Stimulated activated CD4-positive, alpha-beta T cell treated with anti-CD3 and anti-CD28 coated beads, Interleukin-4, amount 100 ng/mL, for 1 hour (primary cell): Measurements from ENCODE around the gene KSR2.

Experiments used
- DNase-seq: peaks from one replicate; pipeline ENCODE4 v3.0.0-alpha.2; 2020

The KSR2 gene

GRCh38 chr12:117481470-117481869 is 487.3 kb downstream of the KSR2 start:
- no peak for DNase-seq

GRCh38 chr12:117476341-117476740 is 492.4 kb downstream of the KSR2 start:
- DNase-seq, result no peak

DNA sequence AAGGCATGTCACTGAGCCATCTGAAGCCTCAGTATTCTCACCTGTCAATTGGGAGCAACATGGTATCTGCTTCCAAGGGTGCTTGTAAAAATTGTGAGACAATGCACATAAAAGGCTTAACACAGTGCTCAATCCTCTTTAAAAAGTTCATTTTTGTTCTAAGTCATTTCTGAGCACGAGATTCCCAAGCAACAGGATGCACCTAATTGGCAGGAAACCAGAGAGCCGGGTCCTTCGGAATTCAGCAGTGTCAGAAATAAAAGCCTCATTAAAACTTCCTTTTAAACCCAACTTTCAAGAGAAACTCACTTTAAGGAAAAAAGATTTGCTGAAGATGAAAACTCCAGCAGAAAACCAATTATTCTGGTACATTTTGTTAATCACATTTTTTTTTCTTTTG is 494.9 kb downstream of the KSR2 start:
- no peak for DNase-seq

- DNase-seq, result no peak
Observed at GRCh38 chr12:117472983-117473382, 495.8 kb downstream of the KSR2 start.

DNA sequence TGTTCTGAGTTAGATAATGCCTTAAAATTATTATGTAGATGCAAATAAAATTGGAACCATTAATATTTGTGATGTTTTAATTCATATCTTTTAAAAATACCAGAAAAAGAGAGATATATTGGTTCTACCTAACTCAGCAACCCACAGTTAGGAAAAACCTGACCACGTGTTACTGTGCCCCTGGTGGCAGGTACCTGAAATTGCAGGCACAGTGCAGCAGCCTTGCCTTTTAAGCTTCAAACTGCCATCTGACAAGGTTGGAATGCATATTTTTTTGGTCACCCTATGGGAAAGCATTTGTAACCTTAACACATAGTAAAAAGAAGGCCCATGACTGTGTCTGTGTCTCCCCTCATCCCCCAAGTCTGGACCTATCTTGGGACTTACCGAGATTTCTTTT is 498.0 kb downstream of the KSR2 start:
- DNase-seq, result no peak

- DNase-seq, result no peak
Observed at GRCh38 chr12:117469883-117470483, 498.8 kb downstream of the KSR2 start.

DNA sequence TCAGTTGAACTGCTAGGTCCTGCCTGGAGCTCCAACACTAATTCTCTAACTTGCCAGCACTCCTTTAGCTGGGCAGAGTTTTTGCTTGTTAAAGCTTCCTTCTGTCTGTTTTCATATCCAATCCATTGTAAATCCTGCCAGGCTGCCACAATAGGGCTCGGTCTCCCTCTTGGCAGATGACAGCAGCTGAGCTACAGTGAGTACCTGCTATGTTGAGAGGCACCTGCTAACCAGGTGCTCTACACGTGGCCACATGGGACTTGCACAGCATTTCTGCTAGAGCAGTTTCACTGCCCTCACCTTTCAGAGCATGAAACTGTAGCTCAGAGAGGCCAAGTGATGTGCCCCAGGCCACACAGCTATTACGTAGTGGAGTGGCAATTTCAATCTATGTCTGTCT is 500.8 kb downstream of the KSR2 start:
- no peak for DNase-seq

- no peak for DNase-seq
Observed at GRCh38 chr12:117467588-117467987, 501.2 kb downstream of the KSR2 start.

- no peak for DNase-seq
Observed at GRCh38 chr12:117466677-117467362, 502.0 kb downstream of the KSR2 start.

- DNase-seq, result no peak
Observed at GRCh38 chr12:117461732-117462131, 507.1 kb downstream of the KSR2 start.

DNA sequence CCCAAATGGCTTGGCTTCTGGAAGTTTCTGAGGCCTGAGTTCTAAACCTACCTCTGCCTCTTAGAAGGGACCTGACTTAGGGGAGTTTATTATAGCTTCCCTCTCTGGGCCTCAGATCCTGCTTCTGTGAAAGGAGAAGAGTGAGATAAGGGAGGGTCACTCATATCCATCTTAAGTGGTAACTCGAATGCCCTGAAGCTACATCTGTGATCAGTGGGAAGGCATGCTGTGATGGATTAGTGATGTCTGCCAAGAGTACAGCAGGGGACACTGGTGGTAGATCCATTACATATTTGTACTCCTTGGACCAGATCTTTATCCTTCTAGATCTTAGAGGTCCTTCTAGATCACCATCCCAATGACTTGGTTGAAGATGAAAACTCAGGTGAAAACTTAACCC is 509.6 kb downstream of the KSR2 start:
- no peak for DNase-seq

- no peak for DNase-seq
Observed at GRCh38 chr12:117457189-117457588, 511.6 kb downstream of the KSR2 start.

DNA sequence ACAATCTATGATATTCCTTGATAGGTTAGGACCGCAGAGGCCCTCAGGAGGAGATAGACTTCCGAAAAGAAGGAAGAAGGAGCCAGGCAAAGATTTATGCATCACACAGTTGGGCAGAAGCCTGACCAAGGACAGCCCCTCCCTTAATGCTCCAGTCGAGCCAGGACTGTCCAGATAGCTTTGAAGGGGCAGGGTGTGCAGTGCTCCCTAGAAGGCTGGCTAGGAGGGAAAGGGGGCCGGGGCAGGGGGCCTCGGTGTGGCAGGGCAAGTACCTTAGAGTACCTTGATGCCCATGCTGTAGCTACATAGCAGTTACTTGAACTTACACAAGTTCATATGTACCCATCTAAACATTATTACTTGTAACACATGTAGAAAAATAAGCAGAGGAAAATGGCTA is 512.7 kb downstream of the KSR2 start:
- DNase-seq, result no peak

- no peak for DNase-seq
Observed at GRCh38 chr12:117453961-117454360, 514.8 kb downstream of the KSR2 start.

GRCh38 chr12:117452112-117452511 is 516.7 kb downstream of the KSR2 start:
- DNase-seq, result no peak

GRCh38 chr12:117450209-117450608 is 518.6 kb downstream of the KSR2 start:
- DNase-seq, result no peak

GRCh38 chr12:117447665-117448366 is 521.0 kb downstream of the KSR2 start:
- no peak for DNase-seq

GRCh38 chr12:117444781-117445180 is 524.0 kb downstream of the KSR2 start:
- no peak for DNase-seq

- no peak for DNase-seq
Observed at GRCh38 chr12:117441751-117442150, 527.0 kb downstream of the KSR2 start.

- DNase-seq, result no peak
Observed at GRCh38 chr12:117440384-117440783, 528.4 kb downstream of the KSR2 start.

DNA sequence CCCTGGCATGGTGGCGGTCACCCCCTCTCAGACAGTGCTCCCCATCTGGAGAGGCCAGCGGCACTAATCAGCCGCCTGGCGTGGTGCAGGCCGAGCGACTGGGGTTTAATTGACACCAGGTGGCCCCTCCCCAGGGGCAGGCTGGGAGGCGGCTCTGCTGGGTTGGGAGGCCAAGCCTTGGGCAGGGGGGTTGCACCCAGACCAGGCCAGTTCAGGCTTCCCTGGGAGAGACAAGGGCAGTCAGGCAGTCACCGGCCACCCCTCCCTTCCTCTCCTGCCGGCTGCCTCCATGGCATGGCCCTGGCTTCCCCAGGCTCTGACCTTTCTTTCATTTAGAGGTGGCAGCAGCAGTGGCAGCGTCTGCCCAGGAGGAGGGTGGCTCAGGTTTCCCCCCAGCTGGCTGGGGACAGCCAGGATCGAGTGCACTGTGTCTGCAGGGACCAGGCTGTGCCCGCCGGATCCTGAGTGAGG is 529.2 kb downstream of the KSR2 start:
- no peak for DNase-seq

DNA sequence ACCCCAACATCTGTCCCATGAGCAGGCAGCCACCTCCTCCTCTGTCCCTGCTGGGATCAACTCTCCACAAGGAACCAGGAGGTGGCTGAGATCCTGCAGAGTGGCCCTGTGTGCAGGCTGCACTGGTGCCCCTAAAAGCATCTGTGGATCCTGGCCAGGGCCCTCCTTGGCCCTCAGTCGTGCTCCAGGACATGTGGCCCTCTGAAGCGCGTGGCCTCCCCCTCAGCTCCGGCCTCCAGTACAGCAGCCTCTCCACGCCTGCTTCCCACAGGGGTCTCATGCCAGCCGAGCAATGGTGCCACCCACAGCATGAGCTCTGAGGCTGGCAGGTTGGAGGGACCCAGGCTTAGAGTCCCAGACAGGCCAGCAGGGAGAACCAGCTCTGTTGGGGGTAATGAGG is 530.0 kb downstream of the KSR2 start:
- DNase-seq, result no peak

DNA sequence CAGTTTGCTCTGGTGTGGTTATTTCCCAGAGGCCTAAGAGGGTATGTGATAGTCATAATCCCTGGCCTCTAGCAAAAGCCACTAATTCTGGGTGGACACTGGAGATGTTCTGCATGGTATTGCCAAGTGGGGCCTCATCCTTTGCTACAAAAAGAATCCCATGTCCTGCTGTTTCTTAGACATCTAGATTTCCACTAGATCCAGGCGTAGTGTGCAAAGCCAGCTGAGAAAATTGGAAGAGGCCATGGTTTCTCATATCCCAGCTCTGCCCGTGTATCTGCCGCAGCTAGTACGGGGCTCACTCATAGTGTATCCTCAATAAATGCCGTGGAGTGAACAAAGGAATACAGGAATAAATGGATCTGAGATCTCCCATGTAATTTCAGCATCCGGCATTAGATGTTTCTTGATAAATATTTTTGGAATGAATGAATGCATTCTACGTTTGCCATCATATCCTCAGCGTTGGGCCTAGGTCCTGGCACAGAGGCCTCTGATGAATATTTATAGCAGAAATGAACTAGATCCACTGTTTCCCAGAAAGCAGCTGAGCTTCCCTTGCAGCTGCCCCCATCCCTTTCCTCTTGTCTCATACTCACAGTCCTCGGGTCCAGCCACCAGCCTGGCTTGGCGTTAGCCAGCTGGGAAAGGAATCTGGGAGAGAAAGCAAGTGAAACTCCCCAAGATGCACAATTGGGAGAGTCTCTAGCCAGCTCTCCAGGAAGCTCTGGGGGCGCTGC is 531.1 kb downstream of the KSR2 start:
- no peak for DNase-seq

GRCh38 chr12:117433878-117434277 is 534.9 kb downstream of the KSR2 start:
- DNase-seq, result no peak
